Measurements from ENCODE around the gene AGO3.
"Not testable (repeated sequence)": the region's sequence is repeated elsewhere in the genome, so short reads cannot be mapped to it uniquely, and the experiment has no call there.

AGO3 gene

GRCh38 chr1:35930593-35931445 lies at the start of gene AGO3:
TSS of gene AGO3 (plus strand) at chr1:35931105. CDS start at chr1:35931427, 322 bp downstream.
- DNase-seq: peak; percentile 73

DNA sequence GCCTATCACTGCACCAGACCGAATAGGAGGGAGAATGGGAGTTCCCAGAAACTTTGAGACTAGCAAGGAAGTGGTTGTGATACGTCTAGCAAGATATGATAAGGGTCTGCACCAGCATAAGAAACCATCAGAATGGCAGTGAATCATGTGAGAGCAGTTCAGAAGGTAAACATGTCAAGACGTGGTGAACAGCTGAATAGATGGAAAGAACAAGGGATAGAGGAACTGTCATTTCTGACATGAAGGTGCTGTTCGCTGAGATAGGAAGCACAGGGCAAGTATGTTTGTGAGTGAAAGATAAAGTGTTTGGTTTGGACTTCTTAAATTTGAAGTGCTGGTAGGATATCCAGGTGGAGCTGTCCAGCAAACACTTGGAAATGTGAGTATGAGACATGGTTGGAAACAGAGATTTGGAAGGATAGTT lies 49.0 kb upstream of the AGO3 start:
- DNase-seq: peak; percentile 80

GRCh38 chr1:35882586-35882944 lies 48.3 kb upstream of the AGO3 start:
- DNase-seq: no peak

GRCh38 chr1:35882945-35883634 lies 47.8 kb upstream of the AGO3 start, which contains the start of gene AGO1:
TSS of gene AGO1 (plus strand) at chr1:35883209. CDS start at chr1:35883422, 213 bp downstream.
- DNase-seq: peak; percentile 93

DNA sequence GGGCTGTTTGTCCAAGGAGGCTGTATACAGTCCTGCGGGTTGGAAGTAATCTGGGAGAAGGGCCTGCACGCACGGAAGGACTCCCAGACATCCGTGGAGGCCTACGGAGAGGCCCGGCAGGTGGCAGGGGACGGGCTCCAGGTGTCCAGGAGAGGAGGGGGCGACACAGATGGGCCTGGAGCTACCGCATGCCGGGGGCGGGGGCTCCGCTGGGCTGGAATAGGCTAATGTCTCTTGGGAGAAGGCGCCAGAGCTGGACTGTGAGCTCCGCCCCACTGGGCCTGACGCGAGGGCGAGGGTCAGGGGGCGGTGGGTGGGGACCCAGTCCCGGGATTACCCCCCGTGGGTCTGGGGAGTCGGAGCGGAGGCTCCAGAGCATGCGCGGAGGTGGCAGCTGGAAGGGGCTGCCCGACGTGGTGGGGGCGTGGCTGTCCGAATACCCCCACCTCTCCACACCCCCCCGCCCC lies 47.2 kb upstream of the AGO3 start:
- peak; percentile 20 for DNase-seq

- DNase-seq: no peak
Measured at GRCh38 chr1:35884934-35885333, 46.0 kb upstream of the AGO3 start.

DNA sequence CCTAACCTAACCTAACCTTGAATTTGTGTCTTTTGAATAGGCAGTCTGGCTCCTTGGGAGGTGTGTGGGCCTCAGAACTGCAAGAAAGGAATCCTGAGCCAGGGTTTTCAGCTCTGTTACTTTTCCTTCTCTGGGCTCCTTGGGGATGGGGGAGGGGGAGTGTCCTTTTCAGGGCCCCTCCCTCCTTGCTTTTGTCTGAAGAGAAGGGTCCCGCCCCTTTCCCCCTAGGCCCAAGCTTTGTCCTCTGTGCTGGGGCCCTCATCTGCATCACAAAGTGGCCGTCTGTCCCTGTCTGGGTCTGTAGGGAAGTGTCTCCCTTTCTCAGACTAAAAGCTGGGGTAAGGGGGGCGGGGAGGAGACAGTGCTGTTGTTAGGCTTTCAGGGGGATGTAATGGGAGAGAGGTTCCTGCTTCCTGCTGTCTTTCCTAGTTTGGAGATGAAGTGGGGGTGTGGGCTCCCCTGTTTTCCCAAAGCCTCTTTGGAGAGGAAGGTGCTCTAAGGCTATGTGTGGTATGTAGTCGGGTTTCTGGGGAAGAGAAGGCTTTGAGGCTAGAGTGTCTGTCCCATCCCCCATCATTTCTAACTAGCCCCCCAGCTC lies 44.8 kb upstream of the AGO3 start:
- DNase-seq: no peak

- no peak for DNase-seq
Measured at GRCh38 chr1:35886577-35887431, 44.1 kb upstream of the AGO3 start.

- no peak for DNase-seq
Measured at GRCh38 chr1:35887508-35887907, 43.4 kb upstream of the AGO3 start.

GRCh38 chr1:35888255-35888654 lies 42.6 kb upstream of the AGO3 start:
- no peak for DNase-seq

- DNase-seq: not testable (repeated sequence)
Measured at GRCh38 chr1:35888981-35889380, 41.9 kb upstream of the AGO3 start.

- no peak for DNase-seq
Measured at GRCh38 chr1:35893051-35893879, 37.6 kb upstream of the AGO3 start.

DNA sequence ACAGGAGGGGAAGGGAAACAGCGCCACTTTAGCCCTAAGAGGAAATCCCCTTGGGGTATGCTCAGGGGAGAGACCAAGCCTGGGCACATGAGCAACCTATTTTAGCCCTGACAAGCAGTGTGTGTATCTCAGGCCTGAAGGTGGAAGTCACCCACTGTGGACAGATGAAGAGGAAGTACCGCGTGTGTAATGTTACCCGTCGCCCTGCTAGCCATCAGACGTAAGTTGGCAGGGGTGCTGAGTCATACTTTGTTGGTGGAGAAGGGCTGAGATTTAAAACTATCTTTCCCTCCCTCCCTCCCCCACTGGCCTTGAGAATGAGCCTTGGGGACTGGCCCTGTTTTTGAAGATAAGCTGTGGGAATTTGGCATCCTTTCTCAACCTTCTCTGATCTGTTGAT lies 36.7 kb upstream of the AGO3 start:
- DNase-seq: peak; percentile 68

DNA sequence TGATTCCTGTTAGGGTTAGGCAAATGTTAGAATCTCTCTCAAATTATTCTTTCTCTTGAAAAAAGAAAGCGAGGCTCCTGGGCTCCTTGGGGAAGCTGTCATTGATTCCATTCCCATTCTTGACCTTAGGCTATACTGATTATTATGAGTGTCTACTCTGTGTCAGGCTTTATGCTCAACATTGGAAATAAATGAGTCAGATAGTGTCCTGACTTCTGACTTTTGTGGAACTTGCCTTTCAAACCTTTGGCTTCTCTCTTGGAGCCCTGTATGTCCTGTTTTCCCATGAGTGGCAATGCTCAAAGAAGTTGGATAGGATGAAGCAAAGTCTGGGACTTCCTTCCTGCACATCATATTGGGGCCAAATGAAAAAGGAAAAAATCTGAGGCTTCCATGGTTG lies 36.2 kb upstream of the AGO3 start:
- no peak for DNase-seq

- DNase-seq: no peak
Measured at GRCh38 chr1:35899941-35900340, 31.0 kb upstream of the AGO3 start.

- DNase-seq: no peak
Measured at GRCh38 chr1:35901235-35901634, 29.7 kb upstream of the AGO3 start.

- no peak for DNase-seq
Measured at GRCh38 chr1:35902671-35903070, 28.2 kb upstream of the AGO3 start.

- DNase-seq: no peak
Measured at GRCh38 chr1:35914717-35915116, 16.2 kb upstream of the AGO3 start.

GRCh38 chr1:35915693-35916092 lies 15.2 kb upstream of the AGO3 start:
- DNase-seq: no peak

GRCh38 chr1:35923791-35924221 lies 7.1 kb upstream of the AGO3 start:
- no peak for DNase-seq

GRCh38 chr1:35924838-35925237 lies 6.1 kb upstream of the AGO3 start:
- DNase-seq: no peak

DNA sequence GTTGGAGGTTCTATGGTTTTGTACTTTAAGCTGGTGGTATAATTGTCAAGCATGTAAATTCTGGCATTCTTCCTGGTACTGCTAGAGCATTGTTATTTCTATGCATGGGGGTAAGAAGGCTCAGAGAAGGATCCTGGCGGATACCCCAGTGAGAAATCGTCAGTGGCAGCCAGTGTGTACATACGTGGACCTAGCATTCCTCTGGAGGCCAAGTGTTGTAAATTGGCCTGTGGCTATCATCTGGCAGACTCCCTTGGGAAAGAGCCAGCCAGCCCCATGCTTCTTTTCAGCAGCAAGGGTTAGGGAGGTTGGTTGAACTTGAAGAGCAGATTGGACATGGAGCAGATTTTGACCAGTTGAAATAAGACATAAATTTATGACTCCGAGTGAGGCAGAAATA lies 5.2 kb upstream of the AGO3 start:
- DNase-seq: no peak
